ENCODE results near the gene SPIC.
"Not testable (repeated sequence)": the region's sequence is repeated elsewhere in the genome, so short reads cannot be mapped to it uniquely, and the experiment has no call there.

SPIC gene

DNA sequence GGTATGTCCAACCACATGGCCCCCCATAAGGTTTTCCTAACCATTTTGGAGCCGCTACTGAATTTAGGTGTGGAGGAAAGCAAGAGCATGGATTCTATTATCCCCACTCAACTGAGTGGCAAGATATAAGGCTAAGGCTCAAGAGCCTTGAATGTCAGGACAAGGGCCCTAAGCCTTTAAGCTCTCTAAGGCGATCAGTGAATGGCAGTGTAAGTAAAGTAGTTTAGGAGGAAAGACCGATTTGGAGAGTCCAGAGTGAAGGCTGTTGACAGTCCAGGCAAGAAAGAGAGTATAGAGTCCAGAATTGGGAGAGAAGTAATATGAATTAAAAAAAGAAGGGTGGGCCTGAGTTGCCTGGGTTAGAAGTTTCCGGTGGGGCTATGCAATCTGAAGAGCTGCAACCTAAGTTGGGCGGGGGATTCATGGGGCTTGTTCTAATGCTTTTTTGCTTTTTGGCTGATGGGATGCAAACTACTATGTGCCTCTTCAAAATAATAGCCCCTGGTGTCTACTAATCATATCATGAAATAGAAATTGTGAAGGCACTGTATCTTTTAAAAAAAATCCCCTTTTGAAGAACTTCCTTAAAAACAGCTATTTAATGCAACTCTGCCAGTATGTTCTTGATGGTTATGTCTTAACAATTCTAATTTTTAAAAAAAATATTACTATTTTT is at the start of gene SPIC:
SPIC (plus strand) TSS at position 626 of the 676 bp plus-strand sequence. CDS start 1,569 bp downstream, outside the sequence.
- DNase-seq (ENCODE audit: low read depth) = no peak

DNA sequence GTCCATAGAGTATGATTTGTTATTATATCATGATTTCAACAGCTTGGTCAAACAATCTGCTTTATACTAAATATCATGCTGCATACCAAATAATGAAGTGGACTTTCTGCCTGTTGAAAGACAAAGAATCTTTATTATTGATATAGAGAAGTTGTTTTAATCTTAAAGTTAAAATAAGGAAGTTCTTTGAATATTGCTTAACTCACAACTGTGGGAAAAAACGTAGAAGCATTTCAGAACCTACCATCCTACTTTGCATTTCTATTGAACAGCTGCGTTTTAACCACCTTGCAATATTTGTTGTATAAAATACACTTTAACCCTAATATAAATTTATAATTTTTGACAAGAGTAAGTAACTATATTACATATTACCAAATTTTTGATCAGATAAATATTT is 44.7 kb upstream of the SPIC start:
- no peak for DNase-seq (ENCODE audit: low read depth)

GRCh38 chr12:101436136-101436535 is 39.0 kb upstream of the SPIC start:
- DNase-seq (ENCODE audit: low read depth) = no peak

DNA sequence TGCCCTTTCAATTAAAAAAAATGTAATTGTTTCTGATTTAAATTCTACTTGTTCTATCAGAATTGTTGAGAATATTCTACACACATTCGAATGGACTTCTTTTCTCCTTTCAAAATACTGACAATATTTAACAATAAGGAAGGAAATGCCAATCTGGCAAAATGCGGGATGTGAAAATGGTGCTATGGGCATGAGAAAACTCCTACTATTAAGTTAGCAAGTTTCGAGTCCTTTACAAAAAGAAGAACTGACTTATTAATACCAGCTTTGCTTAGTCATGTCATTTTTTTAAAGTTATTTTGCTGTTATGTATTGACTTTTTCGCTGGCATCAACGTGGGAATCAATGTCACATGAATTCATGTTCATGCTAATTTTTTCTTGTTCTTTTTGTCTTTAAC is 35.9 kb upstream of the SPIC start:
- DNase-seq (ENCODE audit: low read depth) = no peak

DNA sequence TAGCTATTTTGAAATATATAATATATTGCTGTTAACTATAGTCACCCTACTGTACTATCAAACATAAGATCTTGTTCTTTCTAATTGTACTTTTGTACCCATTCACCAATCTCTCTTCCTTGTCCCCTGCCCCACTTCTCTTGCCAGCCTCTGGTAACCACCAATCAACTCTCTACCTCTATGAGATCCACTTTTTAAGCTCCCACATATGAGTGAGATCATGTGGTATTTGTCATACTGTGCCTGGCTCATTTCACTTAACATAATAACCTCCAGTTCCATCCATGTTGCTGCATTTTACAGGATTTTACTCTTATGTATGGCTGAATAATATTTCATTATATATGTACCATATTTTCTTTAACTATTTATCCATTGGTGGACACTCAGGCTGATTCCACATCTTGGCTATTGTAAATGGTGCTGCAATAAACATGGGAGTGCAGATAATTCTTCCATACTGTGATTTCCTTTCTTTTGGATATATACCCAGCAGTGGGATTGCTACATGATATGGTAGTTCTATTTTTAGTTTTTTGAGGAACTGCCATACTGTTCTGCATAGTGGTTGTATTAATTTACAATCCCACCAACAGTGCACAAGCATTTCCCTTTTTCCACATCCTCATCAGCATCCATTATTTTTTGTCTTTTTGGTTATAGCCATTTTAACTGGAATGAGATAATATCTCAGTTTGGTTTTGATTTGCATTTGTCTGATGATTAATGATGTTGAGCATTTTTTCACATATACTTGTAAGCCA is 33.5 kb upstream of the SPIC start:
- no peak for DNase-seq (ENCODE audit: low read depth)

GRCh38 chr12:101455685-101456084 is 19.5 kb upstream of the SPIC start:
- DNase-seq (ENCODE audit: low read depth) = no peak

GRCh38 chr12:101459642-101460346 is 15.3 kb upstream of the SPIC start:
- peak; percentile 8 for DNase-seq (ENCODE audit: low read depth)

GRCh38 chr12:101468948-101469347 is 6.2 kb upstream of the SPIC start:
- no peak for DNase-seq (ENCODE audit: low read depth)

DNA sequence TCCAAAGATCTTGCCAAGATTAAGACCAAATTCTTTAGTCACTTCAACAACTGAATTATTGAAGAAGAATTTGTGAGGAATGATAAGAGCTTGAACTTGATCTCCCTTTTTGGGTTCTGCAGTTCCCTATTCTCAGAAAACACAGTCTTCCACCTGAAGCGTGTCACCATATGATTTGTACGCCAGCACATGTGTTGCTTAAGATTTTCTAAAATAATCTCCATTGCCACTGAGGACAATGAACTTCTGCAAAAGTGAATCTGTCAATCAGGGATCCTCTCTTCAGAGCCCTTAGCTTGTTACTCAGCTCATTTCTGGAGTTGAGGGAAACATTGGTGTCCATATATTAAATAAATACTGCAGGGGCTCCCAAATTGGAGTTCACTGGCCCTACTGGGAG is 4.2 kb upstream of the SPIC start:
- no peak for DNase-seq (ENCODE audit: low read depth)

GRCh38 chr12:101471878-101472277 is 3.3 kb upstream of the SPIC start:
- not testable (repeated sequence) for DNase-seq (ENCODE audit: low read depth)

GRCh38 chr12:101474248-101474647 is 888 bp upstream of the SPIC start:
- DNase-seq (ENCODE audit: low read depth) = no peak

DNA sequence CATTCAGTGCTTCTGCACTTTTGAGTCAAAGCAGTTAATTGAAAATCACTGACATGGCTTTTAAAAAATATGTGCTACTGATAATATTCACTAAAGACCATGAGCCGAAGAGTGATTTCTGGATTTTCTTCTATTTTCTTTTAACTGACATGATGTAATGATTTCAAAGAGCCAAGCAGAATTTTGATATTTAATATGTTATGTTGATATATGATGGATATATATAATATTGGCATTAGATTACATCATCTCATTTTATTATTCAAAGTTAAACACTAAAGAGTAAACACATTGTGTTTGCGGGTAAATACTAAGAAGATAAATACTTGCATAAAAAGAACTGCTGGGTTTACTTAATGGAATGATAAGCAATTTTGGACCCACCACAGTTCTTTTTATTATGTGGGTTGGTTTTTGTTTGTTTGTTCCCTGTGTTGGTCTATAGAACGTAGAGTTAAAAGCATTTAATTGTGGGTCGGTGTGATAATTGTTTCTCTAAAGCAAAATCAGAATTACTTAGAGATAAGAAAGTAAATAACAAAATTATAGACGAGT is 692 bp downstream of the SPIC start:
- DNase-seq (ENCODE audit: low read depth) = no peak

- DNase-seq (ENCODE audit: low read depth) = no peak
These were observed 5.7 kb downstream of the SPIC start for GRCh38 chr12:101480849-101481248.

DNA sequence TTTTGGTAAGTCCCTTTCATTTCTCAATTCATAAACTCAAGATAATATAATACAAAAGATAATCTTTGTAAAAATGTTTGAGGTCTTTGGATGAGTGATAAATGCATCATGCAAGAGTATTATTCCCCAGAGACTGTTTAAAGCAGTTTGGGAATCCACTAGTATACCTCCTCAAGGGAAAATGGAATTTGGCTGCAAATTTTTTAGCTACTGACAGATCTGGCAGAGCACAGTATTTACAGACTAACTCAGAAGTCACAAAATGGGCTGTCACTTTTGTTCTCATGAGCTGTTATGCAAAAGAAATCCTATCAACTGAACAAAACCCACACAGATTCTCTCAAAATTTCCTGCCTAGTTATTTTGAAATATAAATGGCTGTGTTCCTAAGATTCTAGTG is 9.9 kb downstream of the SPIC start:
- DNase-seq (ENCODE audit: low read depth) = no peak

GRCh38 chr12:101488469-101488868 is 13.3 kb downstream of the SPIC start:
- DNase-seq (ENCODE audit: low read depth) = no peak

- DNase-seq (ENCODE audit: low read depth) = no peak
These were observed 15.3 kb downstream of the SPIC start for GRCh38 chr12:101490286-101490920.

DNA sequence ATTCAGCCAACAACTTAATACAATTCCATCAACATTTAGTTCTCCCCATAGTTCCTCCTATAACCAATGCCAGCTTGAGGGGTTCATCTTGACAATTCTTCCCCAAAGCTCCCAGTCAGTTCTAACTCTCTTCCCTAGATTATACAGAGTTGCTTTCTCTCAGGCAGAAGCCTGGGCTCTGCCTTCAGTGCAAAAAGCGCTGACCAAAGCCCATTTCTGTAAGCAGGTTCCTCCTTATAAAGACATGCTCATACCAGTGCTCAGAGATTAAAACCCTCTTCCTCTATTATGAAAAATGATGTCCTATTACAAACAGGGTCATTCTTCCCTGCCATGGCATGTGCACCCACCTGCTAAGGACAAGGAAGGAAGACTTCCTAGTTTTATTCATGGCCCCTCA is 16.2 kb downstream of the SPIC start:
- DNase-seq (ENCODE audit: low read depth) = no peak

- DNase-seq (ENCODE audit: low read depth) = no peak
These were observed 18.4 kb downstream of the SPIC start for GRCh38 chr12:101493556-101493955.

DNA sequence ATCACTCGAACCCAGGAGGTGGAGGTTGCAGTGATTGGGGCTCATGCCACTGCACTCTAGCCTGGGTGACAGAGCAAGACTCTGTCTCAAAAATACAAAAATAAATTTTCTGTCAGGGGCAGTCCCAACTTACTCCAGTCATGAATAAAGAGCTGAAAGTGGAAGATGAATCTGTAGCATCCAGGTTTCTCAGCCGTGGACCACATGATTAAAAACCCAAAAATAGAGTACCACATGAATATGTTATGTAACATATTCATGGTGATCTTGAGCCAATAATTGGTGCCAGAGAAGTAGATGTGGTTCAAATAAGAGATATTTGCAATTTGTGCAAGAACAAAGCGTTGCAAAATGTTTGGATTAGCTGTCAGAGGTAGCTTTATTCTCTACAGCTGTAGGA is 23.1 kb downstream of the SPIC start:
- DNase-seq (ENCODE audit: low read depth) = no peak

GRCh38 chr12:101501410-101501995 is 26.4 kb downstream of the SPIC start:
- no peak for DNase-seq (ENCODE audit: low read depth)

GRCh38 chr12:101521136-101521535 is 46.0 kb downstream of the SPIC start:
- no peak for DNase-seq (ENCODE audit: low read depth)

DNA sequence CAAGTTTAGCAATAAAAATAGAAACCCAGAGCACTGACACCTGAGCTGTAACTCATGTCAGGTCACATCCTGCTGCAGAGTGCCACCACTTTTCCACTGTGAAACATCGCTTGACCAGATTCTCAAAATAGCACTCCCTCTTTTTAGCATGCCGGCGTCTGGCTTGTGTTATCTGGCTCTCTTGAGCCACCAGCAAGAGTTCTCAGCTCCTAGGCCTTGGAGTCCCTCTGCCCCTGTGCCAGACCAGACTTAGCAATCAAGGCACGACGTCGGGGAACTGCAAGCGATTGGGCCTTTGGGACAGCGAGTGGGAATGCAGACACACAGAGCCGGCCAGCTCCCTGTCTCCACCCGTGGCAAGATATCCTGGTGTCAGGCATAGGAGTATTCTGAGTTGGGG is 52.5 kb downstream of the SPIC start:
- DNase-seq (ENCODE audit: low read depth) = no peak

All from GM04504 (cell line).